Cardiac fibroblast (primary cell): ENCODE measurements around the gene TDRD9.

ENCODE experiments used
- DNase-seq, 2 donors: peaks; one replicate each; pipeline versions ENCODE4 v3.0.0 to v3.0.0-alpha.2; 2010; ENCODE audit warnings: low read depth in 2 of 2
- H3K4me3 ChIP-seq, 2 donors: replicated peaks in 1 of 2; 1 replicate in 1 of 2; 2 replicates in 1 of 2; pipeline ENCODE4 v1.5.1; 2011; ENCODE audit warnings: low read depth in 2 of 2, low read length in 2 of 2, mild to moderate bottlenecking in 2 of 2, moderate library complexity in 1 of 2
- CTCF ChIP-seq: IDR thresholded peaks from one replicate; pipeline ENCODE4 v1.5.1; 2011; ENCODE audit warnings: low read depth, mild to moderate bottlenecking, low read length, inconsistent platforms

Gene TDRD9

GRCh38 chr14:103892247-103892646 lies 36.0 kb upstream of the TDRD9 start:
- no peak overlapping the region for H3K4me3 ChIP-seq
- TF ChIP-seq CTCF: no peak
- no peak for DNase-seq

- TF ChIP-seq CTCF: no peak
- no peak for DNase-seq
- no peak overlapping the region for H3K4me3 ChIP-seq
Measured at GRCh38 chr14:103894034-103894722, 34.1 kb upstream of the TDRD9 start.

GRCh38 chr14:103894723-103895059 lies 33.6 kb upstream of the TDRD9 start:
- no peak for TF ChIP-seq CTCF
- no peak overlapping the region for H3K4me3 ChIP-seq
- DNase-seq: no peak

GRCh38 chr14:103896578-103896977 lies 31.7 kb upstream of the TDRD9 start:
- no peak overlapping the region for H3K4me3 ChIP-seq
- TF ChIP-seq CTCF: no peak
- DNase-seq: no peak

- no peak for DNase-seq
- TF ChIP-seq CTCF: no peak
- H3K4me3 ChIP-seq: no peak overlapping the region
Measured at GRCh38 chr14:103897075-103897947, 30.9 kb upstream of the TDRD9 start.

GRCh38 chr14:103898204-103898603 lies 30.1 kb upstream of the TDRD9 start:
- no peak for DNase-seq
- no peak for TF ChIP-seq CTCF

More at GRCh38 chr14:103898204-103898603, 30.1 kb upstream of the TDRD9 start:
- no peak overlapping the region for H3K4me3 ChIP-seq
